ENCODE measurements around the gene VIT.

The VIT gene, protein sequence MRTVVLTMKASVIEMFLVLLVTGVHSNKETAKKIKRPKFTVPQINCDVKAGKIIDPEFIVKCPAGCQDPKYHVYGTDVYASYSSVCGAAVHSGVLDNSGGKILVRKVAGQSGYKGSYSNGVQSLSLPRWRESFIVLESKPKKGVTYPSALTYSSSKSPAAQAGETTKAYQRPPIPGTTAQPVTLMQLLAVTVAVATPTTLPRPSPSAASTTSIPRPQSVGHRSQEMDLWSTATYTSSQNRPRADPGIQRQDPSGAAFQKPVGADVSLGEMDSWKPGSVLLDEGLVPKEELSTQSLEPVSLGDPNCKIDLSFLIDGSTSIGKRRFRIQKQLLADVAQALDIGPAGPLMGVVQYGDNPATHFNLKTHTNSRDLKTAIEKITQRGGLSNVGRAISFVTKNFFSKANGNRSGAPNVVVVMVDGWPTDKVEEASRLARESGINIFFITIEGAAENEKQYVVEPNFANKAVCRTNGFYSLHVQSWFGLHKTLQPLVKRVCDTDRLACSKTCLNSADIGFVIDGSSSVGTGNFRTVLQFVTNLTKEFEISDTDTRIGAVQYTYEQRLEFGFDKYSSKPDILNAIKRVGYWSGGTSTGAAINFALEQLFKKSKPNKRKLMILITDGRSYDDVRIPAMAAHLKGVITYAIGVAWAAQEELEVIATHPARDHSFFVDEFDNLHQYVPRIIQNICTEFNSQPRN

DNA sequence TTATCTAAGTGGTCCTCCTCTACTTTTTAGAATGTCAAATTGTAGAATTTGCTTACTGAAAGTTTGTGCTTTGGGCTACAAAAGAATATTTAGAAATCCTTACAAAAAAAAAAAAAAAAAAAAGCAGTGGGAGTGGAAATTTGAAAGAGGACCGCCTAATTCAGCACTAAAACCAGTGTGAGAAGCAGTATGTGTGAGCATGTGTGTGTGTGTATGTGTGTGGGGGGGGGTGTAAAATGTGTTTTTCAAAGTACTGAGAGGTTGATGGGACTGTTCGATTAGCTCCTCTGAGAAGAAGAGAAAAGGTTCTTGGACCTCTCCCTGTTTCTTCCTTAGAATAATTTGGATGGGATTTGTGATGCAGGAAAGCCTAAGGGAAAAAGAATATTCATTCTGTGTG, at the start of gene VIT:
Gene VIT, plus strand, starts transcription at position 175 of the 400 bp plus-strand sequence. CDS start 19,664 bp downstream, outside the sequence.
- no peak for DNase-seq (ENCODE audit: low read depth, low spot score)

- no peak for DNase-seq (ENCODE audit: low read depth, low spot score)
Measured at GRCh38 chr2:36650031-36650829, 46.3 kb upstream of the VIT start.

- no peak for DNase-seq (ENCODE audit: low read depth, low spot score)
Measured at GRCh38 chr2:36653155-36653554, 43.4 kb upstream of the VIT start.

DNA sequence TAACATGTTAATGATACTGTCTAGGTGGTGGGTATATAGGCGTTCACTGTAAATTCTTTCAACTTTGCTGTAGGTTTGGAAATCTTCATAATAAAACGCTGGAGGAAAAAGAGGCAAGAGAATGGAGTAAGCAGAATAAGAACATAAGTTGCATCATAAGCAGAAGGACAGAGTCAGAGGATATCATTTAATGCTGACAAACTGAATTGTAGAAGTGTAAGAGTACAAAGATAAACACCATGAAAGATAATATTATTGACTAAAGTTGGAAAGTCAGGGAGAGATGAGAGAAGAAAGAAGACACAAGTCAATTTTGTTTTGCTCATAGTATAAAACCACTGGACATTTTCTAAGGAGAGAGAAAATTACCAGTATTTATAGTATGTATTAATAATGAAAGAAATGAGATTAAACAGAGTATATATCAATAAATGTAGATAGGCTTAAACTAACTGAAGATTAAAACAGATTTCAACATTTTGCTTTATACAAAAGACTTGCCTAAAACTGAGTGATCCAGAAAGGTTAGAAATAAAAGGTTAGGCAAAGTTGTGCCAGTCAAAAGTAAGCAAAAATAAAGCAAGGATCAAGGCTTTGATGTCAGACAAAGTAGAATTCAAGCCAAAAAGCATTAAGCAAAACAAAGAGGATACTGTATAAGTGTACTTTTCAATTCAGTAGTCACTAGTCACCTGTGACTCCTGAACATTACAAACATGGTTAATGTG, 42.4 kb upstream of the VIT start:
- no peak for DNase-seq (ENCODE audit: low read depth, low spot score)

- no peak for DNase-seq (ENCODE audit: low read depth, low spot score)
Measured at GRCh38 chr2:36655453-36655852, 41.1 kb upstream of the VIT start.

DNA sequence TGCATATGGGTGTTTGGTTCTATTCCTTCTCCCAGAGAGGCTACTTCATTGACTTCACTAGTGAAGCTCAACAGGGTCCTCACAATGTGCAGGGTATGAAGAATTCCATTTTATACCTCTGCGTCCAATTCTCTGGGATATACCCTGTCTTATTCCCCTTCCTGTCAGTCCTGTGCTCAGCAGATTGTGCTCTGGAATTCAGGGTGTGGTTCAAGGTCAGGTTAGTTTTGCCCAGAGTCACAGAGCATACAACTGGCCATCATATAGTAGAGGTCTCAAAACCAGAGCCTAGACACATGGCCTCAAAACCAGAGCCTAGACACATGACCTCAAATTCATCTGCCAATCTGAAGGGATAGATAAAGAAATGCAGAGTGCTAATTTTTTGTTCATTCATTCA, 38.8 kb upstream of the VIT start:
- no peak for DNase-seq (ENCODE audit: low read depth, low spot score)

GRCh38 chr2:36658277-36658748, 38.2 kb upstream of the VIT start:
- no peak for DNase-seq (ENCODE audit: low read depth, low spot score)

DNA sequence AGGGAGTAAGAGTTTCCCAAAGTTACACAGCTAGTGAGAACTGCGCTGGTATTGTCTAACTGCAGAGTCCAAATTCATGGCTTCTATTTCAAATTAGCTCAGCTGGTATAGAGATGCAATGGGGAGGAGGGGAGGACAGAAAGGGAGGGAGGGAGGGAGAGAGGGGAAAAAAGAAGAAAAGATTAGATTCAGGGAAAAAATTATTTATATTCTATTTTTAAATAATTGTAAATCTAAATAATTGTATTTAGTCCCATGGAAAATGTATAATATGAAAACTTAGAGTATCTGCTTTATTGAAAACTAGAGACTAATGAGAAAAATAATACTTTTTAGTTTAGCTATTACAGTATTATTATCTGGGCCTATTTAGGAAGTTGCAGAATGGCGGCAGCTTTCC, 37.3 kb upstream of the VIT start:
- no peak for DNase-seq (ENCODE audit: low read depth, low spot score)

GRCh38 chr2:36659872-36660312, 36.6 kb upstream of the VIT start:
- DNase-seq (ENCODE audit: low read depth, low spot score): no peak

- no peak for DNase-seq (ENCODE audit: low read depth, low spot score)
Measured at GRCh38 chr2:36662638-36663037, 33.9 kb upstream of the VIT start.

DNA sequence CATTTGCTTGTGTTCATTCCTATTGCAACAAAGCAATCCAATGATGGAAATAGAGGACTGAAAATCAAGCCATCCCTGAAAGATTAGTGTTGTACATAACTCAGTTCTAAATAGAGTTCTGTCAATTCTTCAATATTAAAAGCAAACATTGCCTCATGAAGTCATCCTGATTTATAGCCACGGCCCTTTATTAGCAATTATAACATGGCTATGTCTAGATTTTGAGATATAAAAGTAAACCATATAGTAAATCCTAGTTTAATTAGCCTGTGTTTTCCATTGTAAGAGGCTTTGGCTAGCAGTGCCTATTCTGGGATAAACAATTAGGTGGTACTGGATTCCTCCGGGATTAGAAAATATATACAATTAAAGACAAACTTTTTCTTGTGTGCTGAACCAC, 33.2 kb upstream of the VIT start:
- DNase-seq (ENCODE audit: low read depth, low spot score): no peak

DNA sequence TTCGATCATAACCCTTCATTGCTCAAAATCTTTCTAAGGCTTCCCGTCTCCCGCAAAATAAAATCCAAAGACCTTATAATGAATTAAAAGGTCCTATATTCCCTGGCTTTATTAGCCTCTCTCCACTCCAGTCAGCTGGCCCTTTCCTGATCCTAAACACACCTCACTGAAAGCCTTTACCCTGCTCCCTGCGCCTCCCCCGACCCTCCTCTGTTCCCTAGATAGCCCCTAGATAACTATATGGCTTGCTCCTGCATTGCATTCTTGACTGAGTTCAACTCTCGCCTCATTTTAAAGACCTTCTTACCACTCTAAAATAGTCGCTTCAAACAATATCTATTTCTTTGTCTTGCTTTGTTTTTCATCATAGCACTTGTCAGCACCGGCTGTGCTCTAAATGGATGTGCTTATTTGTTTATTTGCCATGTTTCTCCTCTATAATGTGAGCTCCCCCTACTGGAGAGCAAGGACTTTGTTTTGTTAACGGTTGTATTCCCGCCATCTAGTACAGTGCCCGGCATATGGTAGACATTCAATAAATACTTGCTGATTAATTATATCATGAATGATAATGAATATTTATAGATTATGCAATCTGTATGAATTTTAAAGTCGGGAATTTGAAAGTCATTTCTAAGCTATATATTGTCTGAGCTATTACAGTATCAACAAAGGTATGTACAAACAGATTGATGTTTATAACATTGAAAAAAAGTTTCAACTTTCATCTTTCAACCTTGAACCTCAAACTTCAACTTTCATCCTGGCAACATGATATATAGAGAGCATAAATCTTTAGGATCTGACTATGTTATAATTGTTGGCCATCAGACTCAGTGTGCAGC, 32.4 kb upstream of the VIT start:
- peak; percentile 26 for DNase-seq (ENCODE audit: low read depth, low spot score)

GRCh38 chr2:36664696-36665076, 31.8 kb upstream of the VIT start:
- no peak for DNase-seq (ENCODE audit: low read depth, low spot score)

GRCh38 chr2:36667931-36668330, 28.6 kb upstream of the VIT start:
- no peak for DNase-seq (ENCODE audit: low read depth, low spot score)

GRCh38 chr2:36670881-36671595, 25.5 kb upstream of the VIT start:
- no peak for DNase-seq (ENCODE audit: low read depth, low spot score)

GRCh38 chr2:36671731-36672130, 24.8 kb upstream of the VIT start:
- no peak for DNase-seq (ENCODE audit: low read depth, low spot score)

DNA sequence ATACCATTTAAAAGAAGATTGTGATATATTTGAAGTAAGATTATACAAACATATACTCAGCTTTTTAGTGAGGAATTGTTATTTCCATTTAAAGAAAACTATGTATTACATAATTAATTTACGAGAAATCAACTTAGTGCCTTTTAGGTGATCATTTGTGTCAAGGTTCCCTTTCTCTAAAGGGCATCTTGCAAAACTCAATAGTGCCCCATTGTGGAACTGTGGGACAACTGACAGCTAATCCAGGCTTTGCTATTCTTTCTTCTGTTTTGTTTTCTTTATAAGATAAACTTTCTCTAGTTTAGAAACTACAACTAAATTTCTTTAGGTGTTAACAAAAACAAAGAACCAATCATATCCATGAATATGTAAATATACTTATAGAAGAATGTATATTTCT, 24.3 kb upstream of the VIT start:
- DNase-seq (ENCODE audit: low read depth, low spot score): no peak

- no peak for DNase-seq (ENCODE audit: low read depth, low spot score)
Measured at GRCh38 chr2:36675579-36676282, 20.8 kb upstream of the VIT start.

DNA sequence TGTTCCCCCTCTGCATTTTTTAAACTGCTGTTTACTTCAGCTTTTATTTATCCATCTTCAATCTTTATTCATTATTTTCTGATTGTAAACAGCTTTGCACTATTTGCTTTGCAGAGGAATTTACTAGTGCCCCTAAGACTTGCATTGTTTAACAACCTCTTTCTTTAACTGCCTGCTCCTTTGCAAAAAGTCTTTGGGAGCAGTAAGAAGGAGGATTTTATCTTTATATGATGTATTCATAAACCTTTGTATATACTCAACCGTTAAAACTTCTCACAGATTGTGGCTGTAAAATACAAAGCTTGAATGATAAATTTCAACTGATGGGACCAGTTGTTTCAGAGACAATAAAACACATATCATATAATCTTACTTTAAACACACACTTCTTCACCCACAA, 20.1 kb upstream of the VIT start:
- DNase-seq (ENCODE audit: low read depth, low spot score): no peak
